Measurements from ENCODE around the gene SIDT2. TPM values are rescaled to one million over a fixed set of nuclear protein-coding genes. Genes with fewer than 3 reads are reported as not detected.

Gene SIDT2
- total and polyA plus RNA-seq, 2 of the 4 experiments (the other 2 are of a cell fraction), result 7.3 to 30.3 TPM

- dilution Hi-C loops (cut with HindIII; ENCODE audit: low sequenced_read_pairs, unreplicated experiment), result no loop called here
- CTCF ChIA-PET, result no interaction called here
Measured at GRCh38 chr11:117192401-117192875, 13.9 kb downstream of the SIDT2 start.

More at GRCh38 chr11:117192401-117192875, 13.9 kb downstream of the SIDT2 start:
- Histone ChIP-seq H2BK5ac (ENCODE audit: low read depth, low read length, poor library complexity, severe bottlenecking) (no peak overlapping the region), H4K8ac (ENCODE audit: low read depth in 2 of 2, low read length in 2 of 2) (no peak overlapping the region), H3K56ac (ENCODE audit: extremely low read depth, insufficient read depth, low read length) (no peak overlapping the region), H3K9me1 (ENCODE audit: insufficient read depth, low read length) (peaks cover 4% of the 10 kb centered on the region; the same call in 1 of the 2 replicates), H3K9me3 (ENCODE audit: control insufficient read depth, insufficient read depth, low read length) (no peaks in the 10 kb centered on the region), H2AFZ (replicated peaks; ENCODE audit: low read length, poor library complexity) (no peak overlapping the region), H3K27ac (ENCODE audit: insufficient read depth, low read length) (no peak overlapping the region), H3K4me1 (ENCODE audit: control insufficient read depth, insufficient read depth, low read length) (peaks cover under 1% of the 10 kb centered on the region; the same call in 1 of the 2 replicates), H3K4me3 (ENCODE audit: insufficient read depth, low read depth, low read length) (no peak overlapping the region), H2AK9ac (replicated peaks; ENCODE audit: low read depth, low read length, poor library complexity) (peak overlapping the region; percentile 42), H3K9ac (ENCODE audit: low read depth, low read length) (no peak overlapping the region), H3K4ac (ENCODE audit: low read depth, low read length) (no peak overlapping the region), H4K20me1 (ENCODE audit: insufficient read depth, low read length) (no peaks in the 10 kb centered on the region), H3K79me1 (ENCODE audit: low read depth in 1 of 2, low read length in 2 of 2) (peaks cover 0 to 9% of the 10 kb centered on the region in 2 experiments; a peak in 2 of 4 replicates), H2BK15ac (ENCODE audit: low read depth, low read length) (no peak overlapping the region), H4K91ac (ENCODE audit: insufficient read depth, low read depth, low read length) (no peak overlapping the region), H2BK20ac (ENCODE audit: low read depth, low read length) (no peak overlapping the region), H3K14ac (replicated peaks; ENCODE audit: low read depth, low read length) (no peak overlapping the region), H3K36me3 (ENCODE audit: control insufficient read depth, insufficient read depth, low read length) (peaks cover 61% of the 10 kb centered on the region), H3K18ac (ENCODE audit: low read depth, low read length) (no peak overlapping the region), H2BK120ac (ENCODE audit: low read depth, low read length) (no peak overlapping the region), H3K27me3 (ENCODE audit: control insufficient read depth, insufficient read depth, low read length) (no peaks in the 10 kb centered on the region), H2AK5ac (ENCODE audit: low read depth, low read length) (no peak overlapping the region), H4K5ac (ENCODE audit: low read depth, low read length) (no peak overlapping the region), H3K4me2 (ENCODE audit: low read depth, low read length) (no peak overlapping the region), H3K23ac (ENCODE audit: low read depth, low read length) (no peak overlapping the region)
- in situ Hi-C loops (cut with MboI; ENCODE audit: low sequenced_read_pairs) (no loop called here), intact Hi-C loops (cut with micrococcal nuclease) (no loop called here)
- no TSS peak for BruUV-seq (replicated peaks)
- DNase-seq (no peak), ATAC-seq (ENCODE audit: low read depth) (no peak)
- POLR2A ChIA-PET (ENCODE audit: unreplicated experiment), result no interaction called here
- no CpG with 5 or more reads among the region's 17 CpGs for WGBS, 2 experiments (ENCODE audit: extremely low coverage in 2 of 2, insufficient read length in 1 of 2)
- no peak for TF ChIP-seq RCOR1 (IDR thresholded peaks at IDR 0.05; ENCODE audit: insufficient replicate concordance, low read length)
- no peak for TF ChIP-seq MAFK (IDR thresholded peaks at IDR 0.05; ENCODE audit: low read depth, low read length)
- no peak for TF ChIP-seq CEBPB (IDR thresholded peaks at IDR 0.05; ENCODE audit: low read depth, low read length)
- TF ChIP-seq MXI1 (IDR thresholded peaks at IDR 0.05; ENCODE audit: borderline replicate concordance, low read depth, low read length), result no peak
- no peak for TF ChIP-seq RAD21 (IDR thresholded peaks at IDR 0.05; ENCODE audit: low read length)
- TF ChIP-seq NFE2L2 (IDR thresholded peaks at IDR 0.05; ENCODE audit: low read depth, low read length), result no peak
- no peak for TF ChIP-seq ELK1 (IDR thresholded peaks at IDR 0.05; ENCODE audit: borderline replicate concordance, low read depth, low read length)
- no peak for TF ChIP-seq RFX5 (IDR thresholded peaks at IDR 0.05; ENCODE audit: low read depth, low read length)
- no peak for TF ChIP-seq CHD1 (IDR thresholded peaks at IDR 0.05; ENCODE audit: low read depth, low read length)
- TF ChIP-seq FOS (IDR thresholded peaks at IDR 0.05; ENCODE audit: low read depth, low read length), result no peak
- TF ChIP-seq POLR2A (IDR thresholded peaks at IDR 0.05; ENCODE audit: low read depth, low read length), result no peak
- TF ChIP-seq, protein P1, sequence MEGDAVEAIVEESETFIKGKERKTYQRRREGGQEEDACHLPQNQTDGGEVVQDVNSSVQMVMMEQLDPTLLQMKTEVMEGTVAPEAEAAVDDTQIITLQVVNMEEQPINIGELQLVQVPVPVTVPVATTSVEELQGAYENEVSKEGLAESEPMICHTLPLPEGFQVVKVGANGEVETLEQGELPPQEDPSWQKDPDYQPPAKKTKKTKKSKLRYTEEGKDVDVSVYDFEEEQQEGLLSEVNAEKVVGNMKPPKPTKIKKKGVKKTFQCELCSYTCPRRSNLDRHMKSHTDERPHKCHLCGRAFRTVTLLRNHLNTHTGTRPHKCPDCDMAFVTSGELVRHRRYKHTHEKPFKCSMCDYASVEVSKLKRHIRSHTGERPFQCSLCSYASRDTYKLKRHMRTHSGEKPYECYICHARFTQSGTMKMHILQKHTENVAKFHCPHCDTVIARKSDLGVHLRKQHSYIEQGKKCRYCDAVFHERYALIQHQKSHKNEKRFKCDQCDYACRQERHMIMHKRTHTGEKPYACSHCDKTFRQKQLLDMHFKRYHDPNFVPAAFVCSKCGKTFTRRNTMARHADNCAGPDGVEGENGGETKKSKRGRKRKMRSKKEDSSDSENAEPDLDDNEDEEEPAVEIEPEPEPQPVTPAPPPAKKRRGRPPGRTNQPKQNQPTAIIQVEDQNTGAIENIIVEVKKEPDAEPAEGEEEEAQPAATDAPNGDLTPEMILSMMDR (conservative IDR thresholded peaks at IDR 0.05; ENCODE audit: low read depth, low read length), result no peak
- no peak for TF ChIP-seq SMC3 (IDR thresholded peaks at IDR 0.05; ENCODE audit: low read depth, low read length)
- TF ChIP-seq USF2 (IDR thresholded peaks at IDR 0.05; ENCODE audit: low read depth, low read length), result no peak
- TF ChIP-seq MAZ (IDR thresholded peaks at IDR 0.05; ENCODE audit: borderline replicate concordance, low read depth, low read length), result no peak
- TF ChIP-seq BHLHE40 (IDR thresholded peaks at IDR 0.05; ENCODE audit: low read depth, low read length), result no peak
